Erythroblast (primary cell): ENCODE measurements around the gene CACNG3.

Source experiments
- GATA1 ChIP-seq: IDR thresholded peaks from 2 replicates; pipeline ENCODE4 v1.6.1; 2011; ENCODE audit warnings: low read depth, mild to moderate bottlenecking, control low read depth, low read length, moderate library complexity
- POLR2A ChIP-seq: IDR thresholded peaks from 2 replicates; pipeline ENCODE4 v1.6.1; 2011; ENCODE audit warnings: mild to moderate bottlenecking, low read length

DNA sequence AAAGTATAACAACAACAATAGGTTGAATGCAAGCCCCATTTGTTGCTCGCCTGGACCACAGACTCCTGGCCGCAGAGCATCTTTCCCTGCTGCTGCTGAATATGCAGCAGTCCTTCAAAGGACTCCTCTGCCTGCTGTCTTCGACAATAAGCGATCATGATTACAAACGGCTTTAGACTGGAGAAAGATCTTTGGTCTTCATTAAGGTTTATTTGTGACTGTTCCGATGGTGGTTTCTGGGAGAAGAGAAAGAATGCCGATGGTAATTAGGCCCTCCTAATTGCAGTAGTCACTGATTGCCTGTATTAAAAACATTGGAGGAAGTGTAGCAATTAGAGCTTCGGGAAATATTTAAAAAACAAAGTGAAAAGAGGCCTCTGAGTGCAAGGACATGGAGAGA is 138.2 kb downstream of the CACNG3 start:
- TF ChIP-seq POLR2A: no peak
- no peak for TF ChIP-seq GATA1
